GM19239 (cell line): ENCODE results near the gene RBM19.

Source experiments
- DNase-seq: peaks from one replicate; pipeline ENCODE4 v3.0.0; 2011; ENCODE audit warnings: low spot score; ENCODE audit not compliant: insufficient read length
- FAIRE-seq: peaks from 2 replicates; lab custom pipeline; 2011; peaks lifted over from hg19 to GRCh38; lab: Jason Lieb, UNC

Gene RBM19

DNA sequence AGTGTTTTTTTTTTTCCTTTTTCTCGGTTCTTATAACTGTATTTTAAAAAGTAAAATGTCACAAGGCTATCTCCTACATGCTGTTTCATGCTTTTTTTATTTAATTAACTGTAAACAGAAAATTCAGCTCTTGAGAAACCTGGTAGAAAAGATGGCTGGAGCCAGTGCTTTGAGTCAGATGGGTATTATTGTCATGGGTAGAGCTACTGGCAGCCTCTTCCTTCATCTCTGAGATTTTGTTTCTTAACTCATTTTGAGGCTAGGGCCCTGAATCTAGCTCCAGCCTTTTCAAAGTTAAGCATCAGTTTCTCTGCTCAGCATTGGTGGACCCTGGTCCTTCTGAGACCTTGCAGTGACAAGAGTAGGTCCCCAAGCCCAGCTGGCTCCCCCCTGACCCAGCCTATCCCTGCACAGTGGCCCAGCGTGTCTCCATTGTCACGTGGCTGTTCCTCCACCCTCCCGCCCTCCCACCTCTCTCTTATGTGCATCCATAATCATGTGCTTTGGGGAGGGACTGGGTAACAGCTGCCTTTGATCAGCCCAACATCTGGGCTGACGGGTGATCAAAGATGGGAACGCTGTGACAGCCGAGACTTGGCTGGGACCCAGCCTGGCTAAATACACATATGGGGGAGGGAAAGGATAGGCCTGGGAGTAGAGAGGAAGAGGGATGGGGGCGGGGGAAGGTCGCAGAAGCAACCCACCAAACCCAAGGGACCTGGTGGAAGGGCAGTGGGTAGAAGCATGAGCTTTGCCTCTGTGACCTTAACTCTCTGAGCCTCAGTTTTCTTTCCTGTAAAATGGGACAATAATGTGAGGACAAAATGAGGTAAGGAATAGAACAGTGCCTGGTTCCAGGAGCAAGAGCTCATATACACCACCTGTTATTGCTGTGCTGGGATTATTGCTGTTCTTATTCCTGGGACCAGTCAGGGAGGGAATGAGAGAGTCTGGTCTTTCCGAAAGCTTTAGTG lies 24.4 kb upstream of the RBM19 start:
- DNase-seq (no peak), FAIRE-seq (no peak)

DNA sequence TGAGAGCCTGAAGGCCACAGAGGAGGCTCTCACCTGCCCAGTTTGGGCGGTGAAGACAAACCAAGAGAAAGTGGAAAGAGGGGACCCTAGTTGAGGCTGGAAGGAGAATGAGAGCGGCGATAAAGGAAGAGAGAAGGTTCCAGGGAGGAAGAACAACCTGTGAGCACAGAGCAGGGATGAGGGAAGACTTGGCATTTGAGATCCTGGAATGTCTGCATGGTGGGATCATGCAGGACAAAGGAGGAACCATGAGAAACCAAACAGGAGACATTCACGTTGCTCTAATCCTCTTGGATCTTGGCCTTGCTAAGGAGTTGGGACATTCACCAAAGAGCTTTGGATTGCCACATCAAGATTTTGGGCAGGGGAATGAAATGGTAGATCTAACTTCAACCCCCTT lies 22.9 kb upstream of the RBM19 start:
- DNase-seq, result no peak

DNA sequence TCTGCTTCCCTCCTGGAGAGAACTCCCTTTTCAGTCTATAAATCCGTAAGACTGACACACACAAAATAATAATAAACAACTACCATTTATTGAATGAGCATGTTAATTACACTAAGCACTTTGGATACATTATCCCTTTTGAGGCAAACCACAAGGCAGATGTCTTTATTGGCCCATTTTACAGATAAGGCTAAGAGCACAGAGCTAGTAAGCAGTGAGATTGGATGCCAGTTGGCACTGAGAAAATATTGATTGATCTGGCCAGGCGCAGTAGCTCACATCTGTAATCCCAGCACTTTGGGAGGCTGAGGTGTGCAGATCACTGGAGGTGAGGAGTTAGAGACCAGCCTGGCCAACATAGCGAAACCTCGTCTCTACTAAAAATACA lies 21.9 kb upstream of the RBM19 start:
- DNase-seq (no peak), FAIRE-seq (no peak)

More for the DNA sequence above, 22.9 kb upstream of the RBM19 start:
- no peak for FAIRE-seq

DNA sequence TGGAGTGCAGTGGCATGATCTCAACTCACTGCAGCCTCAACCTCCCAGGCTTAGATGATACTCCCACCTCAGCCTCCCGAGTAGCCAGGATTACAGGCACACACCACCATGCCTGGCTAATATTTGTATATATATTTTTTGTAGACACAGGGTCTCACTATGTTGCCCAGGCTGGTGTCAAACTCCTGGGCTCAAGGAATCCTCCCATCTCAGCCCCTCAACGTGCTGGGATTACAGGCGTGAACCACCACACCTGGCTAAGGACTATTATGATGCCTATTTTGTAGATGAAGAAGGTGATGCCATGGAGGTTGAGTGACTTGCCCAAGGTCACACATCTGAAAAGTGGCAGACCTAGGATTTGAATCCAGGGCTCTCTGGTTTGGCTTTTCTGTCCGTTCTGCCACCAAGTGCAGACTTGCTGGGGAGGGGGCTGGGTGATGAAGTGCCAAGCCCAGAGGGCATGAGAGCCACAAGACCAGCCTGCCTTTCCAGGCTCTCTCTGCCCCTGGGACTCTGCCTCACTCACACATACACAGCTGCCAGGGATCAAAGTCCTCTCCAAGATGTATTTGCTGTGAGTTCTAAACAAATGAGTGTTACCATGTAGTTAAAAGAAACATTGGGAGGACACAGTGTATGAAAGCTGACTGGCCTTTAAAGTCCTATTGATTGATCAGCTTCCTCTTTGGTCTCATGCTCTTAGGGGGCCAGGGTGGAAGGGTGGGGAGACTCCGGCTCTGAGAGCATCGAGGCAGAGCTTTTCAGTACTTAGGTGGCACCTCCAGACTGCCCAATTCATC lies 21.3 kb upstream of the RBM19 start:
- FAIRE-seq (no peak), DNase-seq (no peak)

DNA sequence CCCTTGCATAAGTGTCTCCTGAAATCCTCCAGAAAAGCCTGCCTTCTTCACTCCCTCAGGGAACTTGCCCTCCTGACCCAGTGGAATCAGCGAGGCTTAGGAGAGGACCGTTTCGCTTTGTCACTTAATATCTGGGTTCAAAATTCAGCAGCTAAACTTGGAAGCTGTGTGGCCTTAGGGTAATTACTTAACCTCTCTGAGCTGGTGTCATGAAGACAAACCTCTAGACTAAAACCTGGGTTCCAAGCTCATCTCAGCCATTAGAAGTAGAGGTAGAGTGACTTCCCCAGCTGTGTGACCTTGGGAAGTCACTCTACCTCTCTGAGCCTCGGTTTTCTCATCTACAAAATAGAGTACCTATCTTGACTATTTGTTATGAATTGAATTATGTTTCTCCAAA lies 18.3 kb upstream of the RBM19 start:
- FAIRE-seq (no peak), DNase-seq (no peak)

DNA sequence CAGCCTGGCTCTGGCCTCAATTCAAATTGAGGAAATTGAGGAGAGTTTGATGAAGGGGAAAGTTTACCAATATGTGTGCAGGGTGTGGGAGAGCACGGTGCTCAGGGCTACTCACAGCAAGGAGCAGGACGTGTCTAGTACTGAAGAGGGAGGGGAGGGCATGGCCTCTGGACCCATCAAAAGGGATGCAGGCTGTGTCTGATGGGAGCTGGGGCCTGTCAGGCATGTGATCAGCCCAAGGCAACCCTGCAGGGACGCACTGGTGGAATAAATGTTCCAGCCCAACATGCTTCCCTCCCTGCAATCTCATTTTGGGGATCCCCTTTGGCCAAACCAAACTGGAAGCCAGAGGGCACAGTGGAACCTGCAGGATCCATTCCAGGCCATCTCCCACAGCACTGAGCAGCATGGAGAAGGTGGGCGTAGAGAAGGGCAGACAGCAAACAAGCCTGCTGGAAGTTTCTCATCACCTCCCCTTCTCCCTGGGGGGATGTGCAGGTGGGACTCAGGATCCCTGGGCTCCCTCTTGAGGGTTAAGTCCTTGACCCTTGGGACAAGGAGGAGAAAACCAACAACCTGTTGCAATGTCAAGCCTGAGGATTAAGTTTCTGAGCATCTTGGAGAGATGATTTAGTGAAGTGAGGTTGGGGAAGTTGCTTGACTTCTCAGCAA lies 17.8 kb upstream of the RBM19 start:
- DNase-seq (no peak), FAIRE-seq (no peak)

DNA sequence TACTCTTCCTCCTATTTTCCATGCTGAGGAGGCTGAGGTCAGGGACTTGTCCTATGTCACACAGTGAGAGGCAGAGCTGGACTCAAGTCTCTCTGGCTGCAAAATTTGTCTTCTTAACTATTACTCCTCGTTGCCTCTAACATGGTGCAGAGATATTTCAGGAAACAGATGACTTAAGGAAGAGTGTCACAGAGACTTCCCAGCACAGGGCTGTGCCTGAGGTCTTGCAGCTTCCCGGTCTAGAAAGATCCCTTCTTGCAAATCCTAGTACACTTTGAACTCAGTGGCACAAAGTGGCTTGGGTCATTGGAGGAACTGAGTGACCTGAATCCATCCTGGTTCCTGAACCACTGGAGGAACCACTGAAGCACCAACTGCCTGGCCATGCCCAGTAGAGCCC lies 17.1 kb upstream of the RBM19 start:
- FAIRE-seq (no peak), DNase-seq (no peak)

DNA sequence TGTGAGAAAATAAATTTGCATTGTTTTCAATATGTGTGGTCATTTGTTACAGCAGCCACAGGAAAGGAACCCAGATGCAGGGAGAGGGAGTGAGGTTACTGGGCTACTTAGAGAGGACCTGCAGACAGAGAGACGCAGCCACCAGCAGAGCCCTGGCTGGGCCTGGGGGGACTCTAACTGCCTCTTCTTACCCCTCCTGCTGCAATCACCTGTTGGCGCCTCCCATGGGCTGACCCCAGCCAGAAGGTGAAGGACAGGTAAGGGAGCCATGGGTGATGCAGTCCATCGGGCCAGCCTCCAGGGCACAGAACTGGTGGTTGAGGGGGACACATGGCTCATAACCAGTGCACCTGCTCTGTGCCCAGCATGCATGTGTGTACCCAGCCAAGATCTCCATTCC lies 15.8 kb upstream of the RBM19 start:
- DNase-seq (no peak), FAIRE-seq (no peak)

DNA sequence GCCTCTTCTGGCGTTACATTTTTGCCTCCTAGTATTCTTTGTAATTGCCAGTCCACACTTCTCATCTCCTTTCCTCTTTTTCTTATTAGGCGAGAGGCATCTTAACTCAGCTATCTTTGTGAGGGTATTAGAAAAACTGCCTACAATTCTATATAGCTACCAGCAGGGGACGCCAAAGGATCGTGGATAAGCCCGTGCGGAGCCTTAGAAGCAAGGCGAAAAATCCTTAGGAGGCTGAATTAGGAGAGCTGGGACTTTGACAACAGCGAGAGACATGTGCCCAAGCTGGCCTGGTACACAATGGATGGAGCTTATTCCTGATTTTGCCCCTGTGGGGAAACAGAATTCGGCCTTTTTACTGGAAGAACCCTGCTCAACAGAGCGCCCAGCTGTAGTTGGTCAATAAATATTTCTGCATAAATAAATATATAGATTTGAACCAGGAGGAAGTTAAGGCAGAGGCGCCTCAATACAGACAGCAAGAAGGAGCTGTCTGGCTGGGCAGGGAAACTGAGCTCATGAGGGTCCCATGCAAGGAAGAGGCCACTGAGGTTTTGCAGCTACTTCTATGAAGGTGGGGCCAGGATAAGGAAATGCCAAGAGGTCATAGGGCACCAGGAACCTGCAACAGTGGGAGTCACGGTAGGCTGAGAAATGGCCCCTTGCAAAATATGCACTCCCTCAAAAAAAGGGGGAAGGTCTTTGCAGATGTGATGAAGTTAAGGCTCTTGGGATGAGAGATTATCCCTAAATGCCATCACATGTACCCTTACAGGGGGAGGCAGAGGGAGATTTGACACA lies 14.6 kb upstream of the RBM19 start:
- FAIRE-seq (peak; percentile 76), DNase-seq (peak; percentile 36)

DNA sequence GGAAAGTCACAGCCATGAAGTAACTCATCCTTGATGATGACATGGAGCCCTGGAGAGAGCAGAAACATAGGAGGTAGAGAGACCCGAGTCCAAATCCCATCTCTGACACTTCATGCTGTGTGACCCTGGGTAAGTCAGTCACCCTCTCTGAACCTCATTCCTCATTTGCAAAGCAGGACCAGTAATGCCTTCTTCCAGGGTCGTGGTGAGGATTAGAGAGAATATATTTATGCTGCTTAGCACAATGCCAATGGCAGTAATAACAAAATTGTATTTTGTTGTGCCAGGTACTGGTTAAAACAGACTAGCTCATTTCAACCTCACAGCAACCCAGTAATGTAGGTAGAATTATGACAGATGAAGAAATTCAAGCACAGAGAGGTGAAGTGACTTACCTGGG lies 13.9 kb upstream of the RBM19 start:
- DNase-seq, result no peak
- no peak for FAIRE-seq

DNA sequence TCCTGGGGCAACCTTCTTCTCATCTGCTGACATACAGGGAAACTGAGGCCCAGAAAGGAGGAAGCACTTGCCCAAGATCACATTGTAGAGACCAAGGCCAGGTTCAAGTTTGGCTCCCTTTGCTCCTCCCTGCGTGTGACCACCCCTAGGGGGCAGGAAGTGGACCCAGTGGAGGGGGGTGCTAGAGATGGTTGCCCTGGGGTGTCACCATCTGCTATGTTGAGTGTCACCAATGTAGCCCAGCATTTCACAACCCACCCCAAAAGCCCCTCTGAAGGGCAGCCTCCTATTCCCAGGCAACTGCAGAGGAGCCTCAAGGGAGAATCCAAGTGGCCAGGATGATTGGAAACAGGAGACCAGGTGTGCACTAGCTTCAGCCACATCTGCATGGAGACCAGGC lies 12.0 kb upstream of the RBM19 start:
- no peak for FAIRE-seq

DNA sequence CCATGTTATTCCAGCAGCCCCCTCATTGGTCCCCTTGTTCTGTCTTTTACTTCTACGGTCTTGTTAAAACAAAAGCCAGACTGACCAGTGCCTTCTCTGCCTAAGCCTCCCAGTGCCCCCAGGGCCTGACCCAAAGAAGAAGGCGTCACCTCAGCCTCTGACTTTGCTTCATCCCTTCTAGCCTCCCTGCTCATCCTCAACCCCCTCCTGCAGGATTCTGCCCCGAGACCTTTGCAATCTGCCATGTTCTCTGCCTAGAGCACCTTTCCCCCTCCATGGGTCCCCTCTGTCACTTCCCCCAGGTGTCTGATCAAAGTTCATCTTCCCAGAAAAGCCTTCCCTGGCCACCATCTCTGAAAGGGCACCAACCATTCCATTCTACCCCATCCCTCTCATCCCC lies 7.9 kb upstream of the RBM19 start:
- FAIRE-seq (no peak), DNase-seq (no peak)

More for the DNA sequence above, 12.0 kb upstream of the RBM19 start:
- no peak for DNase-seq

DNA sequence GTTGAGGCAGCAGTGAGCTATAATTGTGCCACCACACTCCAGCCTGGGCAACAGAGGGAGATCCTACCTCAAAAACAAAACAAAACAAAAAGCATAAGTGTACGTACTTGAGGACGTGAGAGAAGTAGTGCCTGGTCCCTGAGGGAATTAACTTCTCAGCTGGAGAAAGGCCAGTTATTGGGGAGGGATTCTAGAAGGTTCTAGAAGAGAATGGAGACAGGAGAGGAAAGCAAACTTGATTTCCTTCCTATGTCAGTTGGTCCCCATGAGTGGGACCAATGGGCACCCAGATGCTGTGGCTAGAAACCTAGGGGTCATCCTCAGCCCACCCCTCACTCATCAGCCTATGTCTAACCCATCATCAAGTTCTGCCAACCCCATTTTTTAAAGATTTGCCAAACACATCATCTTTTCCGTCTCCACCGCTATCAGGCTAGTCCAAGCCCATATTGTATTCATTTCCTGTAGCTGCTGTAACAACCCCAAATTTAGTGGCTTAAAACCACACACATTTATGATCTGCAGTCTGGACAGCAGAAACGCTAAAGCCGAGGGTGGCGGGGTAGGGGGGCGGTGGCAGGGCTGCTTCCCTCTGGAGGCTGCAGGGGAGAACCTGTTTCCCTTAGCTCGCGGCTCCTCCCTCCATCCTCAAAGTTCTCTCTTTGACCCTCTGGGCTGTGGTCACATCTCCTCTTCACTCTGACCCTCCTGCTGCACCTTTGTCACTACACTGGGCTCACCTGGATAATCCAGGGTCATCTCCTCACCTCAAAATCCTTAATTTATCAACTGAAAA lies 7.2 kb upstream of the RBM19 start:
- DNase-seq, result no peak
- no peak for FAIRE-seq

DNA sequence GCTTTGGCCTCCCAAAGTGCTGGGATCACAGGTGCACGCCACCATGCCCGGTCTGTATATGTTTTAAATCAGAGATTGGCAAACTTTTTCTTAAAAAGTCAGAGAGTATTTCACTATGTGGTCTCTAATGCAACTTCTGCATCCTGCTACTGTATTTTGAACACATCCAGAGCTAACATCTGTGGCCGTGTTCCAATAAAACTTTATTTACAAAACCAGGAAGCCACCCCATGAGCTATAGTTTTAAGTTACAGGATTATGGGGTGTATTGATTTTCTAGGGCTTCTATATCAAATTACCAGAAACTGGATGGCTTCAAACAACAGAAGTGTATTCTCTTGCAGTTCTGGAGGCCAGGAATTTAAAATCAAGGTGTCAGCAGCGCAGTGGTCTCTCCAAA lies 5.3 kb upstream of the RBM19 start:
- no peak for DNase-seq
- FAIRE-seq, result no peak

DNA sequence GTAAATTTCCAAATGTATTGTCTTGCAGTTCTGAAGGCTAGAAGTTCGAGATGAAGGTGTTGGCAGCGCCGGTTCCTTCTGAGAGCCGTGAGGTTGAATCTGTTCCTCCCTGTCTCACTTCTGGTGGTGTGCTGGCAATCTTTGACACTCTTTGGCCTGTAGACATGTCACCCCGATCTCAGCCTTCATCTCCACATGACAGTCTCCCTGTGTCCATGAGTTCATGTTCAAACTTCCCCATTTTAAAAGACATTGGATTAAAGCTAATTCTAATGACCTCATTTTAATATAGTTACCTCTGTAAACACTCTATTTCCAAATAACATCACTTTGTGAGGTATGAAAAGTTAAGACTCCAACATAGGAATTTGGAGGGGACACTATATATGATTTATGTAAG lies 4.1 kb upstream of the RBM19 start:
- DNase-seq, result no peak
- FAIRE-seq, result no peak

DNA sequence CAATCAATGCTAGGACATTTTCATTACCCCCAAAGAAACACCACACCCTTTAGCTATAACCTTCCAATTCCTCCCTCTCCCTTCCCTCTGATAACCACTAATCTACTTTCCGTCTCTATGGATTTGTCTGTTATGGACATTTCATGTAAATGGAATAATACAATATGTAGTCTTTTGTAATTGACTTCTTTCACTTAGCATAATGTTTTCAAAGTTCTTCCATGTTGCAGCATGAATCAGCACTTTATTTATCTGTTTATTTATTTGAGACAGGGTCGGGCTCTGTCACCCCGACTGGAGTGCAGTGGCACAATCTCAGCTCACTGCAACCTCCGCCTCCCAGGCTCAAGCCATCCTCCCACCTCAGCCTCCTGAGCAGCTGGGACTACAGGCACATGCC lies 1.2 kb upstream of the RBM19 start:
- no peak for FAIRE-seq
- DNase-seq, result no peak

DNA sequence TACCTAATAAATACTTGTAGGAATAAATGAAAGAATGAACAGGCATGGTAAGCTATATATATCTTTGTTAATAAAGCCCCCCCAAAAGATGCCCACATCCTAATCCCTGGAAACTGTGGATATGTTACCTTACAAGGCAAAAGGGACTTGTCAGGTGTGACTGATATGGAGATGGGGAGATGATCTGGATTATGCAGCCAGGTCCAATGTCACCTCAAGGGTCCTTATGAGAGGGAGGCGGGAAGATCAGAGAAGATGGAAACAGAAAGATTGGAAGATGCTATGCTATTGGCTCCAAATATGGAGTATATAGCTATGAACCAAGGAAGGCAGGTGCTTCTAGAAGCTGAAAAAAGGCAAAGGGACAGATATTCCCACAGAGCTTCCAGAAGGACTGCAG lies 3.4 kb downstream of the RBM19 start:
- no peak for FAIRE-seq

DNA sequence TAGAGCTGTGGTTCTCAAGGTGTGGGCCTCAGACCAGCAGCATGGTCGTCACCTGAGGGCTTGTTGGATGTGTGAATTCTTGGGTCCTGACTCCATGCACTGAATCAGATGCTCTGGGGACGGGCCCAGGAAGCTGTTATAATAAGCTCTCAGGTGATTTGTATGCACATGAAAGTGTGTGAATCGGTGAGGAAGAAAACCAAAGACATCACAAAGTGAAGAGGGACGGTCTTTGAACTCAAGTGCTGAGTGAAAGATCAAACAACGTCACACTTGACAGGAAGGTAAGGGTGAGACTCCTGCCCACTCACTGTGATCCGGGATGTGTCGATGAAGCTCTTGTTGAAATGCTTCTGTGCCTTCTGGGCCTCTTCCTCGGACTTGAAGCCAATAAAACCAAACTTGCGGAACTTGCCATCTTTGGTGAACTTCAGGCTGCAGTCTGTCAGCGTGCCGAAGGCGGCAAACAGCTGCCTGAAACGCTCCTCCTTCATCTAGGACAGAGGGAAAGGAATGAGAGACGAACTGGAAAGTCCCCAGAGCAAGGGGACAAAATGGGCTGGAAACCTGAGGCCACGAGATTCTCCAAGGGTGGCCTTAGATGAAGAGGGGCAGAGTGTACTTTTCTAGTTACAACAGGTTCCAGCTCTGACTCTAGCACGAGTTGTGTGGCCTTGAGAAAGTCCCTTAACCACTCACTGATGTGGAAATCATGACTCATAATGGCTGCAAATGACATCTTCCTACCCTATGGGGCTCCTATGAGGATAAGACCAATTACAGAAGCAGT lies 4.0 kb downstream of the RBM19 start:
- FAIRE-seq, result peak; percentile 66
- no peak for DNase-seq

More for the DNA sequence above, 3.4 kb downstream of the RBM19 start:
- no peak for DNase-seq
